IPS-NIHi11 (cell line): ENCODE measurements around the gene ITPRIPL2.

Experiments used
- DNase-seq: peaks from one replicate; pipeline ENCODE4 v3.0.0; 2012; ENCODE audit warnings: mixed read lengths, low spot score

The ITPRIPL2 gene

GRCh38 chr16:19113577-19114358 lies at the start of gene ITPRIPL2:
Gene ITPRIPL2 (plus strand): TSS chr16:19113964. CDS start chr16:19114462, 498 bp downstream.
- DNase-seq: peak; percentile 85

DNA sequence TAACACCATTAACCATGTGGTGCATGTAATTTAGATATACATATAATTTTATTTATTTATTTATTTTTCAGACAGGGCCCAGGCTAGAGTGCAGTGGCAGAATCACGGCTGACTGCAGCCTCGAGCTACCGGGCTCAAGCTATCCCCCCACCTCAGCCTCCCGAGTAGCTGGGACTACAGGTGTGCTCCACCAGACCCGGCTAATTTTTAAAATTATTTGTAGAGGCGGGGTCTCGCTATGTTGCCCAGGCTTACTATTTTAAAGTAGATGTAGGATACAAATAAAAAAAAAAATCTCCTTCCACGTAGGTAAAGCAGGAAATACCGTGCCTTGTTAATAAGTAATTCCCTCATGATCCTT lies 46.8 kb upstream of the ITPRIPL2 start:
- no peak for DNase-seq

DNA sequence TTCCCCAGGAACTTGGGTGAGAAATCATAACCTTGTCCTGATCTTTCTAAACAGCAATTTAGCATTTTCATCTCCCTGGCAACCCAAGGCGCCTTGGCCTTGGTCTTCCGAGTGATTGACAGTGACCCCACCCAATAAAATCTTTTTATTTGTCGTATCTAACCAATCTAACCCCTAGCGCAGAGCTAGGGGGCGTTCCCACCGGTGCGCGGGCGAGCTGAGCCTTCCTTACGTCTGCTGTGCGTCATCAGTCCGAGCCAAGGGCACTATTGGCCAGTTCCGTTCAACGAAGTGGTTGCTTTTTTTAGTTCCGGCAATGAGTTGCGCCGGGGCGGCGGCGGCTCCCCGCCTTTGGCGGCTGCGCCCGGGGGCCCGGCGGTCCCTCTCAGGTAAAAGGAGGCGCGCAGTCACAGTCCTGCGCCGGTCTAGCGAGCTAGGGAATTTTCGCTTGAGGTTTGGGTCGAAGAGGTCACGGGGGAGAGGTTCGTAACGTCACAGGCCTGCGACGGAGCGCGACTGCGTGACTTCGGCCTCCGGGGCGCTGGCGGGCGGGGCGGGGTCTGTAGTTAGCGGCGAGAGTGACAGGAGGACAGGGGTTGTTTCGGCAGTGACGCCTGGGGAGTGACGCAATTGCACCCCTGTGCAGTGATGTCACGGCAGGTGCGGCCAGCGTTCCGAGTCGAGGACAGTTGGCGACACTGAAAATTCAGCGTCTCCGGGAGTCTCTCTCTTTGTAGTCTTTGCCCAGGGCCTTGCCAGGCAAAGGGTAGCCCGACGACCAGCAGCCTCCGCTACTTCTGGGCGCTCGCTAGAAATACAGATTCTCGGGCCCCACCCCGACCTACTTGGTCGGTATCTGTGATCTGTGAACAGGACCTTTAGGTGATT lies 46.2 kb upstream of the ITPRIPL2 start, which contains the start of gene COQ7:
TSS of gene COQ7 (plus strand) at position 266 of the 888 bp plus-strand sequence. CDS start at position 317, 51 bp downstream.
- DNase-seq: peak; percentile 97

DNA sequence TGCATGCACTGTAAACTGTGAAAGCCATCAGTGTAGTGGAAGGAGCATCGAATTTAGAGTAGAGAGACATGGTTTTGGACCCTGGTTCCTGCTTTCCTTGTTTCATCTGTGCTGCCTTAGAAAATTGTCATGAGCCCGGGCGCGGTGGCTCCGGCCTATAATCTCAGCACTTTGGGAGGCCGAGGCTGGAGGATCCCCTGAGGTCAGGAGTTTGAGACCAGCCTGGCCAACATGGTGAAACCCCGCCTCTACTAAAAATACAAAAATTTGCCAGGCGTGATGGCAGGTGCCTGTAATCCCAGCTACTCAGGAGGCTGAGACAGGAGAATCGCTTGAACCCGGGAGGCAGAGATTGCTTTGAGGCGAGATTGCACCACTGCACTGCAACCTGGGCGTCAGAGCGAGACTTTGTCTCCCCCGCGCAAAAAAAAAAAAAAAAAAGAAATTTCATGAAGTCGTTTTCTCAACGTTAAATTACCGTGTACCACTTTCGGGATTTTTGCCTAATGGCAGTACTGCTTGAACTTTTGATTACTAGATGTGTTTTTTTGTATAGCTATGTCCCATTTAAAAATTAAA lies 45.4 kb upstream of the ITPRIPL2 start:
- no peak for DNase-seq

DNA sequence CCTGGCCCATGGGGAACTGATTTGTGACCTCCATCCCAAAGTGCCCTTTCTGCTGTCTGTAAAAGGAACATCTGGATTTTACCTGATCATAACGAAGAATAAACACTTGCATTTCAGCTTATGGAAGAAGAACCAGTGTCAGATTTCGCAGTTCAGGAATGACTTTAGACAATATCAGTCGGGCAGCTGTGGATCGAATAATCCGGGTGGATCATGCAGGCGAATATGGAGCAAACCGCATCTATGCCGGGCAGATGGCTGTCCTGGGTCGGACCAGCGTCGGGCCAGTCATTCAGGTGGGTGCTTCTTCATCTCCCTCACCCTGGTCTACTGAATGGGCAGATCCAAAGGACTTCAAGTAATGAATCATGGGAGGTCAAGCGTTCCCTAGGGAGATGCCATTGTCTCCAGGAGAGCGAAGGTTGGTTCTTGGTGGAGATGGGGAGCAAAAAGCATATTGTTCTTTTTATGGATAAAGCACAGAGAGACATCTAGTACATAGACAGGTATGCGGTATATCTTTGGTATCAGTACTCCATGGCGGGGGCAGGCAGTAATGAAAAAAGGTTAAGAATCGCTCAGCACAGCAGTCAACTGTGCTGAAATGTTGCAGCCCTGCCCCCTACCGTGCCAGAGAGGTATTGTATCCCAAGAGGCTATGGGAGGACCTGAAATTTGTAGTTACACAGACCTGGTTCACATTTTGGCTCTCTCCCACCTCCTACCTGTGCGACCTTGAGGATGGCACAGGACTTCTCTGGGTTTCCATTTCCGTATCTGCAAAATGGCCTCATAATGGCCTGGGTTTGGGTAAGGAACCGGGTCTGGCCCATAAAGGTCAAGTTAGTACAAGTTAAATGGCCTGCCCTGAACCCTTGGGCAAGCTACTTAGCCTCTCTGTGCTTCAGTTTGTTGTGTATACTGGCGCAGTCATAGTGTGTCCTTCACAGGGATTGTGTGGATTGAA lies 41.7 kb upstream of the ITPRIPL2 start:
- DNase-seq: peak; percentile 51

GRCh38 chr16:19073344-19073743 lies 40.4 kb upstream of the ITPRIPL2 start:
- no peak for DNase-seq

DNA sequence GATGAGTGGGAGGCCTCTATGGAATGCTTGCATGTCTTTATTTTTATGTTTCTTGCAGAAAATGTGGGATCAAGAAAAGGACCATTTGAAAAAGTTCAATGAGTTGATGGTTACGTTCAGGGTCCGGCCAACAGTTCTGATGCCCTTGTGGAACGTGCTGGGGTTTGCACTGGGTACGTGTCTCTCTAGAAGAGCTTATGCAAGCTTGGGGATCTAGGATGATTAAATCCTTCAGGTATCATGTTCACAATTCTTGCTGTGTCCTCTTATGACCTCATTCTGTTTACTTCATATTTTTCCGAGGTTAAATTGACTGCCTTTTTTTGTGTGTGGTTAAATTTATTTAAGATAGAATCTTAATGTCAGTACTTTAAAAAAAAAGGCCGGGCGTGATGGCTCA lies 39.9 kb upstream of the ITPRIPL2 start:
- DNase-seq: no peak

DNA sequence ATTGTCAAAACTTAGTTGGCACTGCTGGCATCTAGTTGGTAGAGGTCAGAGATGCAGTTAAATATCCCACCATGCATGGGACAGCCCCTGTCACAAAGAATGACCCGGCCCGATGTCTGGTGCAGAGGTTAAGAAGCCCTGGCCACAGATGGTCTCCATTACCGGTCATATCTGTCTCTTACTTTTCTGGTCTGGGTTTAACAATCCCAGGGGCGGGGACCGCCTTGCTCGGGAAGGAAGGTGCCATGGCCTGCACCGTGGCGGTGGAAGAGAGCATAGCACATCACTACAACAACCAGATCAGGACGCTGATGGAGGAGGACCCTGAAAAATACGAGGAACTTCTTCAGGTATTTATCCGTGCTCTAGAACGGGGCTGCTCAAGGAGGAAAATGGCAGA lies 38.3 kb upstream of the ITPRIPL2 start:
- DNase-seq: no peak

- DNase-seq: no peak
Observed at GRCh38 chr16:19077879-19078278, 35.9 kb upstream of the ITPRIPL2 start.

DNA sequence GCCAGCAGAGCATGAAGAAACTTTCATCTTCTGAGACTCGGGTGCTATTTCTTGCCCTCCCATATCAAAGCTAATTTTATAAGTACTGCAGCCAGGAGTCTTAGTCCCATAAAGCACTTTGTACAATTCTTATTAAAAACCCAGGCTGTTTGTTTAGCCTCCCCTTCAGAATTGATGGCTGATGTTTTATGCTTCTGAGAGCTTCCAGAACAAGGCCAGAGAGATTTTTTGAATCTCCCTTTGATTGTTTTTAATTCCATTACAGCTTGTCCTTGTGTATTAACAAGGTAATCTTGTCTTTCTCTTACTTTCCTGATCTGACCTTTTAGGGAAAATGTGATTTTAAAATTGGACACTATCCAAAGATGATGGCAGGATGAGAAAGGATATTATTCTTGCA lies 30.1 kb upstream of the ITPRIPL2 start:
- DNase-seq: no peak

- DNase-seq: no peak
Observed at GRCh38 chr16:19084139-19084538, 29.6 kb upstream of the ITPRIPL2 start.

- no peak for DNase-seq
Observed at GRCh38 chr16:19084879-19085278, 28.9 kb upstream of the ITPRIPL2 start.

DNA sequence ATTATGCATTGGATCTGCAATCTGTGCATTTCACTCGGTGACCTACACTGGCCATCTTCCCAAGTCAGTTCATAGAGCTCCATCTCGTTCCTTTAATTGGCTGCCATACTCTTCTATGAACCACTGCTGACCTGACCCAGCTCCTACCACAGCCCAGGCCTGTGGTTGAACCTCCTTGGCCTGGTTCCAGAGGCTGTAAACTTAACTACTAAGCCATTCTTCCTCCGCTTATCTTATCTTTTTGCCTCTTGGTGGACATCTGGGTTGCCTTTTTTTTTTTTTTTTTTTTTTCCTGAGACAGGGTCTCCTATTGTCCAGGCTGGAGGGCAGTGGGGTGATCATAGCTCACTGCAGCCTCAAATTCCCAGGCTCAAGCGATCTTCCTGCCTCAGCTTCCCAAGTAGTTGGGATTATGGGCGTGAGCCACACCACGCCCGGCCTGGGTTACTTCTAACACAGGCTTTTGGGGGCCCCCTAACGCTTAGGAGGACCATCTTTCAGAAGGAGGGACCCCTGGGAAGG lies 28.0 kb upstream of the ITPRIPL2 start:
- no peak for DNase-seq

DNA sequence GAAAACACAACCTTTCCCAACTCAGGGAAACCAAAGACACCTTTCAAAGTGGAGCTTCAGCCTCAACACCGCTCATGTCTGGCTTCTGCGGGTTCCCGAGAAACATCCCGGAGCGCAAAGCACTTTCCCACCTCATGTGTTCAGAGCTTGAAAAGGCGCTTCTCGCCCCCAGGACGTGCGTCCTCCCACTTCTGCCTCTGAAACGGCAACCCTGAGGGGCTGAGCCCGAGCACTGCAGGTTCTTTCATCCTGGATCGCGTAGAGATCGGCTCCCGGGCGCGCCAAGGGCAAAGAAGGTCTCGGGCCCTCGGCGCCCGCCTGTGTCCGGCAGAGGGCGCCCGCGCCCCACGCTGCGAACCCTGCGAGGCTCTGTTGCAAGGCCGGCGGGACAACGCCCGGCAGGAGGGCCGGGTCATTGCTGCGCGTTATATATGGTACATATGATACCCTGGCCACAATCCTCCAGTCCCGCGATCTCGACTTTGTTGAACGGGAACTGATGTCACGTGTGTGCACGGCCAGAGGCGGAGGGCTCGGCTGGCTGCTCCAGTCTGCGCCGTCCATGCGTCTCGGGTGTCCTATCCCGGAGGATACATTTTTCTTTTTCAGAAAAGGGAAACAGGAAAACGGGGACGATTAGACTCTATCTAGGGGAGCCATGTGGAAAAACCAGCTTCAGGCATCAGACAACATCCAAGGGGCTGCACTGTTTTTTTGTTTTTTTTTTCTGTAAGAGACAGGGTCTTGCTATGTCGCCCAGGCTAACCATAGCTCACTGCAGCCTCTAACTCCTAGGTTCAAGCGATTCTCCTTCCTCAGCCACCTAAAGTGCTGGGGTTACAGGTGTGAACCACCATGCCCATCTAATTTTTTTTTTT lies 27.2 kb upstream of the ITPRIPL2 start:
- peak; percentile 87 for DNase-seq

GRCh38 chr16:19088341-19088916 lies 25.3 kb upstream of the ITPRIPL2 start:
- no peak for DNase-seq

- DNase-seq: no peak
Observed at GRCh38 chr16:19089410-19089955, 24.3 kb upstream of the ITPRIPL2 start.

- DNase-seq: no peak
Observed at GRCh38 chr16:19090916-19091315, 22.8 kb upstream of the ITPRIPL2 start.

DNA sequence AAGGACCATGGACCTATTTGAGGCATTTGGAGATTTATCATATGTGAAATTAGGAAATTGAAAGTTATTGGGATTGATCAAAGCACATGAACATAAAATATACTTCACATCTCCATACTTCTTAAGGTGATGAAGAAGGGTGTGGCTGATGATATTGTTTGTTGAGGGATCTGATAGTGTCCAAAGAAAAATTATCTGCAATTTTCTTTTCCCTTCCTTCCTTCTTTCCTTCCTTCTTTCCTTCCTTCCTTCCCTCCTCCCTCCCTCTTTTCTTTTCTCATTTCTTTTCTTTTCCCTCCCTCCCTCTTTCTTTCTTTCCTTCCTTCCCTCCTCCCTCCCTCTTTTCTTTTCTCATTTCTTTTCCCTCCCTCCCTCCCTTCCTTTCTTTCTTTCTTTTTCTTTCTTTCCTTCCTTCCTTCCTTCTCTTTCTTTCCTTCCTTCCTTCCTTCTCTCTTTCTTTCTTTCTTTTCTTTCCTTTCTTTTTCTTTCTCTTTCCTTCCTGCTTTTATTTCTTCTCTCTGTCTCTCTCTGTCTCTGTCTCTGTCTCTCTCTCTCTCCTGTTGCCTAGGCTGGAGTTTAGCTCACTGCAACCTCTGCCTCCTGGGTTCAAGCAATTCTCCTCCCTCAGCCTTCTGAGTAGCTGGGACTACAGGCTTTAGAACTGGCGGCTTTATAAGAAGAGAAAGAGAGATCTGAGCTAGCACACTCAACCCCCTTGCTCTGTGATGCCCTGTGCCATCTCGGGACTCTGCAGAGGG lies 20.9 kb upstream of the ITPRIPL2 start:
- DNase-seq: no peak
